ENCODE data around the gene NKAPL. TPM values are rescaled to one million over a fixed set of nuclear protein-coding genes. Genes with fewer than 3 reads are reported as not detected.

The NKAPL gene
- total RNA-seq, 1 experiment from 2014 or later, result not detected

DNA sequence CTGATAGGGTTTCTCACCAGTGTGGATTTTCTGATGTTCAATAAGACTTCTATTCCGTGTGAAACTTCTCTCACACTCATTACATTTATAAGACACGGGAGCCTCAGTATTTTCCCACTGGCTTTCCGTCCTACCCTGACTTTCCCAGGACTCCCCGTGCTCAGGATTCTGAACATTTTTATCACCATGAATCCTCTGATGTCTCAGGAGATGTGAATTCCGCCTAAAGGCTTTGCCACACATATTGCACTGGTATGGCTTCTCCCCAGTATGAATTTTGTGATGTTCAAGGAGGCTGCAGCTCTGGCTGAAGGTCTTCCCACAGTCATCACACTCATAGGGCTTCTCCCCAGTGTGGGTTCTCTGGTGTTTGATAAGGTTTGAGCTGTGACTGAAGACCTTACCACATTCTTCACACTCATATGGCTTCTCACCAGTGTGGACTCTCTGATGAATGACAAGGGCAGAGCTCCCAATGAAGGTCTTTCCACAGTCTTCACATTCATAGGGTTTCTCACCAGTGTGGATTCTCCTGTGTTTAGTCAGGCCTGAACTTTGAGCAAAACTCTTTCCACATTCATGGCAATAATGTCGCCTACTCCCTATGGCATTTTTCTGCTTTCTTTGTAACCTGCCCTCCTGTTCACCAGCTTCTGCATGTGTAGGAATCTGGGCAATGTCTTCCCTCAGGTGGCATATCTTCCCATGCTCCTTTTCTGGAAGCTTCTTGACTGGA is 13.7 kb upstream of the NKAPL start:
- no peak for DNase-seq (ENCODE audit: low read depth)

DNA sequence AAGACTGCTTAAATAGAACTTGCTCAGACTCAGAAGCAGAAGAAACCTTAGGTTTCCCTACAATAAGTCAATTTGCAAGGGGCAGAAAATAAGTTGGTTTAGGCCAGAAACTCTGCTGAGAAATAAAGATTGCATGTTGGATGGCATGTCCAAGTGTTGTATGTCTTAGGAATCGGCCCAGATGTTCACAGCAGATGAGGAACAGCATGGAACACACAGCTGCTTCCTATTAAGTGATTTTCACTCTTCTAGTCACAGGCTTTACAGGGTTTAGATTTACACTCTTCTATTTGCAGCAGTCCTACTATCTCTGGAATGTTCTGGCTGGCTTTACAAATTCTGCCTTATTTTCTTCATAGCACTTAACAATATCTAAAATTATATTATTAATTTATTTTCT is 10.2 kb upstream of the NKAPL start:
- DNase-seq (ENCODE audit: low read depth), result no peak

- DNase-seq (ENCODE audit: low read depth), result no peak
Measured at GRCh38 chr6:28250747-28251146, 8.3 kb upstream of the NKAPL start.

GRCh38 chr6:28251661-28252008 is 7.5 kb upstream of the NKAPL start:
- no peak for DNase-seq (ENCODE audit: low read depth)

DNA sequence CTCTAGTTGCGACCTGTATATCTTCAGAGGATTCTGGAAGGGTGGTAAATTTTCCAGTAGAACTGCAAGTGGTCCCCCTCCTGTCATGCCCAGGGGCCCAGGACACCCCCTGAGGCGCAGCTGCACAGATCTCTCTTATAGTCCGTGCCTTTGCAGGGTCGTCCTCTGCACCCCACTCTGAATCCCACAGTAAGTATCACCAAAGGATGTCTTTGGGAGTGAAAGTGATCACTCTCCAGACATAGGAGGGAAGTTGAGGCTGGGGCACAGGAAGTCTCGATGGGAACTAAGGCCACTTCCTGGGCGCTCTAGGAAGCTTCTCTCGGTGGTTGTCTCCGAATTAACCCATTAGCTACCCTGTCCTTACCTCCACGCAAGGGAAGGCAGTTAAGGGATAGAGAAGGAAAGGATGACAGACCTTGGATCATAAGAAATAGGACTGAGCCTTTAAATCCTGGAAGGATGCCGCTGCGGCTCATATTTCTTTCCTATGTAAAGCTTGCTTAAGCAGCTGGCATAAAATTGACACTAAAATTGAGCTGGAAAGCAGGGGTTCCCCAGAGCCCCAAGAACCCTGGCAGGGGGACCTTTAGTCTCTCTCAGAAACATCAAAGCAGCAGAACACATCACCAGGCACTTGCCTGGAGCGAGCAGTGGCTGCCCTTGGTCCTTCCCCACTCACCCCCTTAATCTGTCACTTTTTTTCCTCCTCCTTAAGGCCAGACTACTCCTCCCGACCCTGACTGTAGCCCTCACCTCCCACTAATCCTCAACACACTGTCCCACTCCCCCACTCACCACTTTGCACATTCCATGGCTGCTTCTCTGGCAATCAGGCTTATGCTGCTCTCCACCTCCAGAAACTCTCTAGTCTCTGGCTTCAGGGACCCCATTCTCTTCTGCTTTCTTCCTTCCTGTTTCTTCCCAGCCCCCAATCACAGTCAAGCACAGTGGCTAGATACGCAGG is 6.8 kb upstream of the NKAPL start, which contains the start of gene ZKSCAN4:
Gene ZKSCAN4 (minus strand): TSS at position 261 of the 967 bp plus-strand sequence. CDS start 289 bp downstream, outside the sequence.
- DNase-seq (ENCODE audit: low read depth), result peak; percentile 80

DNA sequence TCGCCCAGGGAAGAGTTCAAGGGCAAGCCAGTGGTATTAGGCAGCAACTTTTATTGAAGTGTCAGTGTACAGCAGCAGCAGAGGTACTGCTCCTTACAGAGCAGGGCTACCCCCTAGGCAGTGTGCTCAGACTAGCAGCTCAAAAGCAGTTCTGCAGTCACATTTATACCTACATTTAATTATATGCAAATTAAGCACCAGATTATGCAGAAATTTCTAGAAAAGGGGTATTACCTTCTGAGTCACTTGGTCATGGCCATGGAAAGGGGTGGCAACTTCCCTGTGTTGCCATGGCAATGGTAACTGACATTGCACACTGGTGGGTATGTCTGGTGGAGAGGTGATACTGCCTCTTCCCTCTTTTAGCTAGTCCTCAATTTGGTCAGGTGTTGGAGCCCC is 5.0 kb upstream of the NKAPL start:
- no peak for DNase-seq (ENCODE audit: low read depth)

GRCh38 chr6:28257042-28257441 is 2.1 kb upstream of the NKAPL start:
- no peak for DNase-seq (ENCODE audit: low read depth)

- no peak for DNase-seq (ENCODE audit: low read depth)
Measured at GRCh38 chr6:28263922-28264321, 4.8 kb downstream of the NKAPL start.

DNA sequence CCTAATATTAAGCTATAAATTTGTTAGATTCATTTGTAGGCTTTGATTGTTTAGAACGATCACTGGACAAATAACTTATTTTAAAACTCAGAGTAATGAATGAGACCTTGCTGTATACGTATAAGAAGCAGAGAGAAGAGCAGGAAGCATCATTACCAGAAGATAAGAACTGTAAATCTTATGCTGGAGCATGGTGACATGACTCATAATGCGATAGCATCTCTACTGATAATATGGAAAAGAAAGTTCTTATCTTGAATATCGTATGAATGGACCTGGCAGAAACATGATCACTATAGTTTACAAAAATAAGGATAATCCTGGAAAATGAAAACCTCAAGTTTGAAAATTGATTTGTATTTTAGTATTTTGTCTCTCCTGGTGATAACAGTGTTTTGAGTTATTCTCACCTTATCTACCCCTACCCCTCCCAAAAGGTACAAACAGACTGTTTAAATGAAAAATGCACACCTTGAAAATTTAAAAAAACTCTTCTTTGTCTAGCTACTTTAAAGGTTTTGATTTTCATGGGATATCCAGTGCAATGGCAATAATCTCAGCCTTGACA is 5.8 kb downstream of the NKAPL start:
- no peak for DNase-seq (ENCODE audit: low read depth)

- DNase-seq (ENCODE audit: low read depth), result no peak
Measured at GRCh38 chr6:28266563-28266961, 7.5 kb downstream of the NKAPL start.

DNA sequence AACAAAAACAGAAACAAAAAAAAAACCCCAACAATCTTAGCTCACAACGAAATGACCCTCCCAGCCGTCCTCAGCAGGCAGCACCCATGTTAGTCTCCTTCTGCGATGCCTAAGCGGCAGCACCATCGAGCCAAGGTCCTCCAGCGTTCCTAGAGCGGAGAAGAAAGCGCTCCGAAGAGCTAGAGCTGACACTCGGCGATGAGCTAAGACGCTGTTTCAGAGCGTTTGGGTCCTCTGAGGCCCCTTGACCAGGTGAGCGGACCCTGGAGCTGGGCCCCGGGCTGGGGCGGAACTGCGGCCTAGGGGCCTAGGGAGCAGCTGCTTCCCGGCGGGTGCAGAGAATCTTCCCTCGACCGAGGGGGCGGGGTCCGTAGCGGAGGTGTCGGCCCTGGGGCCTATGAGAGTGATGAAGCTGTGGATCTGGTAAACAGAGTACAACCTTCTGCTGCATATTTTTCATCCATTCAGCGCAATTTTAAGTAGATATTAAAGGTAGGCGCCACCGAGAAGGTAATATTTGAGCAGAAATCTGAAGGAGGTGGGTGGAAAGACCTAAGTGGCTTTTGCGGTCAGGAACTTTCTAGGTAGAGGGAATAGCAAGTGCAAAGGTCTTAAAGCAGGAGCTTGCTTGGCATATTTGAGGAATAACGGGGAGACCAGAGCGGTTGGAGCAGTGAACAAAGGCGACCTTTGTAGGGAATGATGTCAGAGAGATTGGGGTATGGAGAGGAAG is 8.0 kb downstream of the NKAPL start, which contains the start of gene ZSCAN26:
Gene ZSCAN26 (plus strand): TSS at position 182 of the 733 bp plus-strand sequence. CDS start 4,777 bp downstream, outside the sequence.
- peak; percentile 85 for DNase-seq (ENCODE audit: low read depth)

GRCh38 chr6:28267695-28268059 is 8.6 kb downstream of the NKAPL start:
- DNase-seq (ENCODE audit: low read depth), result no peak

- DNase-seq (ENCODE audit: low read depth), result peak; percentile 90
Measured at GRCh38 chr6:28269492-28269891, 10.4 kb downstream of the NKAPL start.

- DNase-seq (ENCODE audit: low read depth), result no peak
Measured at GRCh38 chr6:28274888-28275287, 15.8 kb downstream of the NKAPL start.

GRCh38 chr6:28277746-28278145 is 18.6 kb downstream of the NKAPL start:
- DNase-seq (ENCODE audit: low read depth), result no peak

DNA sequence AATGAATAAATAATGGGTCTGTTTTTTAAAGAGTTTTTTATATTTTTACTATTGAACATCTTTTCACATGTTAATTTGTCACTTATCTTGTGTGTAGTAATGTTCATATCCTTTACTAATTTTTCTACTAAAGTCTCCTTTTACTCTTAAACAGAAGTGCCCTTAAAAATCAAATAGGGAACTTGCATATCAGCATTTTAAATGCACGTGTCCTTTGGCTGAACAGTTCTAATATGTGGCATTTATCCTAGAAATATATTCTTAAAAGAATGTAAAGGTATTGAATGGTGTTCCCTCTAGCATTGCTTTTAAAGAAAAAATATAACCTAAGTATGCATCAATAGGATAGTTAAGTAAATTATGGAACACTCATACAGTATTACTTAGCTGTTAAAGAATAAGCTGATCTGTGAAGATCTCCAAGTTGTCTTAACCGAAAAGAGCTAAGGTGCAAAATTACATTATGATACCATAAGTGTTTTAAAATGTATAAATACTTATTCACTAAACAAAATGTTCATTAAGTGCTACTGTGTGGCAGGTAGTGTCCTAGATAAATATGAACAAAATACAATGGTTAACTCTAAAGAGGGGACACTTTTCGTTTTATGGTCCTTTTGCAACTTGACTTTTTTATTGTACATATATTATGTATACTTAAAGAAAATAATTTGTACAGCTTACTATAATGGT is 21.6 kb downstream of the NKAPL start:
- DNase-seq (ENCODE audit: low read depth), result no peak

DNA sequence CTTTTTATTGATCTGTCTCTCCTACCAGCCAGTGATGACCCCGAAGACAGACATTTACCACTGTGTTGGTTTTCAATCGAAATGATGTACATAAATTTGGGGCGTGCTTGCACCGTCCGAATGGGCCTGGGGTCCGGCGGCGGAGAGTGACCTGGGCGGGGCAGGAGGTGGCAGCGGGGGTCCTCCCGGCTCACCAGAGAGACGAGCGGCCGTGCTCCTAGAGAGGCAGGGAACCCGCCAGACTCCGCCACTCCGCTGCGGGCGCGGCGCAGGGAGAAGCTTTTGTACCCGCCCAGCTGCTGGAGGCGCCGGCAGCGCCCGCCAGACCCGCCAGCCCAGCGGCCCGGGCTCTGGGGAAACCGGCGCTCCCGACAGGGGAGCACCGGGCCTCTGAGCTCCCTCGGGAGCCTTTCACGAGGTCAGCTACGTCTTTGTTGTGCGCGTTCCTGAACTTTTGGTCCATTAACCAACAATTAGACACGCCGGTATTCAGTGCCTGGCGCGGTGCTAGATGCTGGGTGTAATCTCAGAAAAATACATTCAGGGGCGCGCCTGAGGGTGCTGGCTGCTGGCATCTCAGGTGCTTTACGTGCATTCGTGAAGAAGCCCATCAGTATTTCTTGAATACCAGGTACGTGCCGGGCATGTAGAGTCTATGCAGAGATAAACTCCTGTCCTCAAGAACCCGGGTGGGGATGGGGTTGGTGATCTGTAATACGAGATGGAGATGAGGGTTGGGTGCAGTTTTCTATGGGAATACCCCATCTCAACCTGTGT is 22.4 kb downstream of the NKAPL start, which contains the start of gene PGBD1:
Gene PGBD1 (plus strand): TSS at position 285 of the 777 bp plus-strand sequence. CDS start 2,242 bp downstream, outside the sequence.
- DNase-seq (ENCODE audit: low read depth), result peak; percentile 74

- DNase-seq (ENCODE audit: low read depth), result no peak
Measured at GRCh38 chr6:28282926-28283325, 23.8 kb downstream of the NKAPL start.

- DNase-seq (ENCODE audit: low read depth), result no peak
Measured at GRCh38 chr6:28291573-28291972, 32.5 kb downstream of the NKAPL start.

- no peak for DNase-seq (ENCODE audit: low read depth)
Measured at GRCh38 chr6:28295326-28295725, 36.2 kb downstream of the NKAPL start.
